NCI-H2107 treated with DMSO at 0.1 percent for 48 hours (cell line): ENCODE data around the gene PDSS2.

ENCODE experiments used
- DNase-seq: peaks from one replicate; lab custom pipeline; 2025; ENCODE audit not compliant: unreplicated experiment; lab: John Stamatoyannopoulos, UW

The PDSS2 gene, protein sequence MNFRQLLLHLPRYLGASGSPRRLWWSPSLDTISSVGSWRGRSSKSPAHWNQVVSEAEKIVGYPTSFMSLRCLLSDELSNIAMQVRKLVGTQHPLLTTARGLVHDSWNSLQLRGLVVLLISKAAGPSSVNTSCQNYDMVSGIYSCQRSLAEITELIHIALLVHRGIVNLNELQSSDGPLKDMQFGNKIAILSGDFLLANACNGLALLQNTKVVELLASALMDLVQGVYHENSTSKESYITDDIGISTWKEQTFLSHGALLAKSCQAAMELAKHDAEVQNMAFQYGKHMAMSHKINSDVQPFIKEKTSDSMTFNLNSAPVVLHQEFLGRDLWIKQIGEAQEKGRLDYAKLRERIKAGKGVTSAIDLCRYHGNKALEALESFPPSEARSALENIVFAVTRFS

GRCh38 chr6:107459283-107460082 is at the start of gene PDSS2:
TSS of gene PDSS2 (minus strand) at chr6:107459564. CDS start at chr6:107459285, 279 bp downstream.
- DNase-seq = peak; percentile 90

DNA sequence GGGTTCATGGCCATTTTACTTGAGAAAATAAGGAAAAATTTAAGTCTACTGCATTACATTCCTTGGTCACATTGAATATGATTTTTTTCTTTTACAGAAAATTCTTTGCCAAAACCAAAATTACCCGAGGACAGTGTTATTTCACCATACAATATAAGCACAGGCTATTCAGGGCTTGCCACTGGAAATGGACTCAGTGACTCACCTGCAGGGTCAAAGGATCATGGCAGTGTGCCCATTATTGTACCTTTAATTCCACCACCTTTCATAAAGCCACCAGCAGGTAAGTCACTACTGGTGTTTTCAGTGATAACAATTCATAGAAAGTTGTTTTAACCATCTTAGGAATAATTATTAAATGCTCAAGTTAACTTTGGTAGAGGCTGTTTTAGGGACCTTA is 46.8 kb upstream of the PDSS2 start:
- DNase-seq = no peak

DNA sequence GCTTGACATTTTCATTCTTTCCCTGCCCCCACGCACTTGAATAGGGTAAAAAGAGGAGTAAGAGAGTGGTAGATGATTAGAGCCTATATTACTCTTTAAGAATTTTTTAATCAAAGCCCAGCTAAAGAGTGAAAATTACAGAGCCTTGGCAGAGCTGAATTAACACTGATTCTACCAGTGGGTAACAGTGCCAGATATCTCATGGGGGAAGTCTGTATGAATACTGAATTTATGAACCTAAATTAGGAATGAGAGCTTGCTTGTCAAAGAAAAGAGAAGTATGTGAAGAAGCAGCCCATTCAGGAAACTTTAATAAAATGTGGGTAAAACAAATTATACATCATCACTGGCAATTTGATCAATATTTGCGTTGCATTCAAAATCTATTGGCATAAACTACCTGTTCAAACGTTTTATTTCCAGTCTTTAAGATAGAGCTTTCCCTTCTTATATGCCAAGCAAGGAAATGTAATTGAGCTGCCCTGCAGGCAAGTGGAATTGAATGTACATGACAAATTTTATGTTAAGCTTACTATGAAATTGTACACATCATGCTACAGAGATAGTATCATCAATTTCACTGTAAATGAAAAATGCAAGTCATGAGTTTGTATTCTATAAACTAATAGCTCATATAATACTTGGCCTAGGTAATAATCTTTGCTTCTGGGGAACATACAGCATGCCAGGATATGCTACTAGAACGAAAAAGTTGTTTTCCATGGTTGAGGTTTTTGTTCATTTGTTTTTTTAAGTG is 45.1 kb upstream of the PDSS2 start:
- DNase-seq = no peak

DNA sequence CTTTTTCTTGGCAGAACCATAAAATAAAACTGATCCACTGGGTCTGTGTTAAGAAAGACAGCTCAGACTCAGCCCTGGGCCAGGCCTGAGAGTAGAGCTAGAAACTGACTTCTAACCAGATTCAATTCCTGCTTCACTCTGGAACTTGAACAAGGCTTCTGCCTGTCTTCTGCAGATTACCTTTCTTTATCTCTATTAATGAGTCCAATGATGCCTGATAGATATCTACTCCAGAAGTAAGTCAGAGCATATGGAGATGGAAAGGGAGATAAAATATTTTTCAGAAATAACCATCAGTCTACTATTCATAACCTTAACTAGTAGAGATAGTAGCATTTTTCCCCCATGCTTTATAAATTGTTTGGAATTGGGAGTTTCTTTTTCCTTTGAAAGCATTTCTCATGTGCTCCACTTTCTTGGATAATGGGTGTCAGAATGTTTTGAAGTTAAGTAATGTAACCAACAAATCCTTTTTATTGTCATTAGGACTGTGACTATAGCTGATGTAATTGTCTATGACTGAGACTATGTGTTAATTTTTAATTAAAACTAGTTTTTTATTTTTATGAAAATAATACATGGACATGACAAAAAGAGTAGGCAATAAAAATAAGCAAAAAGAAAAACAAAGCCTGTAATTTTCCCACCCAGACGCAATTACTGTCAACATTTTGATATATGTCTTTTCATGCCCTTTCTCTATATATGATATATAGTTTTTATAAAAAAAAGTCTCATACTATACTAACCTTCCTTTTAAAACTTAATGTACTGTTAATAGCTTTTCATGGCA is 37.7 kb upstream of the PDSS2 start:
- DNase-seq = no peak

DNA sequence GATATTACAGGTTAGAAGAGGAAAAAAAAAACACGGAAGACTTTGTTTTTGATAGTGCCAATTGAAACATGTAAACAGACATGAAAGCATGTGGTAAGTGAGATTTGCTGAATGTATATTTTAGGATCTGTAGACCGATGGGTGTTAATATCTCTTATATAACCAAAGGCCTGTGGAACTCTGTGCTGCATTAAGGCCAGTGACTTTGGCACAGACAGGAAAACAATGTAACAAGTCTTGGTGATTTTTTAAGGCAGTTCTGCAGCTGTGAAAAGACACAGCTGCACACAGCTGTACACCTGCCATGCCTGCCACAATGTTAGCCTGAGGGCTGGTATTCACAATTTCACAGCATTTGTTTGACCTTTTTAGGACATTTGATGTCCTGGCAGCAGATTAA is 36.6 kb upstream of the PDSS2 start:
- DNase-seq = no peak

- DNase-seq = no peak
These were observed 35.9 kb upstream of the PDSS2 start for GRCh38 chr6:107495196-107495643.

- DNase-seq = peak; percentile 82
These were observed 34.0 kb upstream of the PDSS2 start for GRCh38 chr6:107493158-107494057.

DNA sequence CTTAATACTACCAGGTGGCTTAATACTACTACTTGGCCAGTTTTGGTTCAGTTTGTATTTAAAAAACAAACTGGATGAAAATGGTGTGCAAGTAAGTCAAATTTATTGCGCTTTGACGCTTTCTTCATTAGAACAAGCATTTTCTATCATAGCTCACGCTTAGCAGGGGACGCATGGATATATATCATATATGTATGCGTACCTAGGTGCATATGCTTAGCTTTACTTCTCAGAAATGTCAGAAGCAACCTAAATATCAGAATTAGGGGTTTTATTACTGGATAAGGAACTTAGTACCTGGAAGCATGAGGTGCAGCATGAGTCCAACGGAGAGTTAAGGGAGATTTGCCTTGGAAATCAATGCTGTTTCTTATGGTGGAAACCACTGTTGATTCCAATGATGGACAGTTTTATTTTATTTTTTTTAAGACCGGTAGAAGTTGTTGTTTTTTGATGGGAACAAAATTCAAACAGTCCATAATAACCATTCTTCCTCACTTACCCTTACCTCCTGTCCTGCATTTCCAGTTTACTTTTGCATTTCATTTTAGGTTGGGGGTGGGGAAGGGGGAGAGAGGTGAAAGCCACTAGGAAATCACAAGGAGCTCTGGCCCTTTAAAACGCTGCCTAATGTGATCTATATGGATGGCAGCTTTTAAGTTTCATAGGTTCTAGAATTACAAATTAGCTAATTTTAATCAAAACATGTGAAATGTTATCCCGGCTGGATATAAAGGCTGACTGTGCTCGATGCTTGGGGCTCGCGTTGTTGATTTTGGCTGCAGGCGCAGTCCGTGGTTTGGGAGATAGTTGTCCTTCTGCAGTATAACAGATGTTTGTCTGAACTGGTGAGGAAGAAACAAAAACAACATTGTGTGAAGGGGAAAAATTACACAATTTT is 32.6 kb upstream of the PDSS2 start:
- no peak for DNase-seq

- no peak for DNase-seq
These were observed 31.8 kb upstream of the PDSS2 start for GRCh38 chr6:107491138-107491609.

DNA sequence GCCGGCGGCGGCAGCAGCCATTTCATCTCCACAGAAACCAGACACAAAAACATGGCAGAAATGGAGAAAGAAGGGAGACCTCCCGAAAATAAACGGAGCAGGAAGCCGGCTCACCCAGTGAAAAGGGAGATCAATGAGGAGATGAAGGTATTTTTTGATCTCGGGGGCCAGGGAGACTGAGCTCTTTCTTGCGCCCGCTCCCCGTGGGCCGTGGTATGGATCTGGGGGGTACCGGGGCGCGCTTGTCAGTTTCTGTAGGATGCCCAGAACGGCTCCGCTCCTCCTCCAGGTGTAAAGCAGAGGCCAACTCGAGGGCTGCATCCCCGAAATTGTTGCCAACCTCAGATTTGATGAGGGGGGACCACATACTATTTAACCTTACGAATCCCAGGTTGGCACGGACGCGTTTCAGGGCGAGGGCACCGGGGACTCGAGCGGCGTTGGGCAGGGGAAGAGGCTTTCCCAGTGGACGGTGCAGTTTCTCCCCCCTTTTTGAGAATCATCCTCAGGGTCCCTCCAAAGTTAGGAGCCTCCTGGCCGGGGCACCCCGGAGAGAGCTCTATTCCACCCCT is 31.3 kb upstream of the PDSS2 start:
- no peak for DNase-seq

DNA sequence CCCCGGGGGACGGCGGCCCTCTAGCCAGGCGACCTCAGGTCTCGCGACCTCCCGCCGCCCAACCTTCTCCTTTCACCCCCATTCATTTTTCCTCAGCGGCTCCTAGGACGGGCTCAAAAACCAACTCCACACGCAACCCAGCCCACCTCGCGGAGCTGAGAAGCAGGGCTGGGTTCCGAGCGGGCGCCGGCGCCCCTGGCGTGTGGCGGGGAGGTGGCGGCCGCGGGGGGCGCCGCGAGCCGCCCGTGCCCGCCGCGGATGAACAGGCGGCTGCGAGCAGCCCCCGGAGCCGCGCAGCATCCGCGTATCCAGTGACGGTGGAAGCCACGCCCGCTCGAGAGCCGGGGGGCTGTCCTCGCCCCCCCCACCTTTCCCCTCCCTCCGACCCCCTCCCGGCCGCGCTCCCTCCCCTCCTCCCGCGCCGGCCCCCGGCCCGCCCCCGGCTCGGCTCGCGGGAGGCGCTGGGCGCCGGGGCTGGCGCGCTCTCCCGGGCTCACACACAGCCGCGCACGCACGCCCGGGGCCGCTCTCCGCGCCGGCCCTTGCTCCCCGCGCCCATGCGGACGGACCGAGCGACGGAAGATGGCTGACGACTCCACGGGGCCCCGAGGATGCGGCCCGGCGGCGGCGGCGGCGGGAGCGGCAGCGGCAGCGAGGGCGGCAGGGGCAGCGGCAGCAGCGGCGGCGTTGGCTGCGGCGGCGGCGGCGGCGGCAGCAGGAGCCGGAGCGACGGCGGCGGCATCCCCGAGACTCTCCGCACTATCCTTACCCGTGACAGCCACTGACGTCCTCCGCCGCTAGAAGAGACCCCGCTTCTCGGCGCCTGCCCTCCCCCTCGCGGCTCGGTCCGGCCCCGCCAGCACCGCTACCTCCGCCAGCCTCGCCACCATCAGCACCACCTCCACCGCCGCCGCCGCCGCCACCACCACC is 30.5 kb upstream of the PDSS2 start, which contains the start of gene SOBP:
SOBP (plus strand) TSS at position 482 of the 930 bp plus-strand sequence. CDS start 500 bp downstream, outside the sequence.
- DNase-seq = peak; percentile 26

- DNase-seq = no peak
These were observed 29.7 kb upstream of the PDSS2 start for GRCh38 chr6:107488875-107489635.

DNA sequence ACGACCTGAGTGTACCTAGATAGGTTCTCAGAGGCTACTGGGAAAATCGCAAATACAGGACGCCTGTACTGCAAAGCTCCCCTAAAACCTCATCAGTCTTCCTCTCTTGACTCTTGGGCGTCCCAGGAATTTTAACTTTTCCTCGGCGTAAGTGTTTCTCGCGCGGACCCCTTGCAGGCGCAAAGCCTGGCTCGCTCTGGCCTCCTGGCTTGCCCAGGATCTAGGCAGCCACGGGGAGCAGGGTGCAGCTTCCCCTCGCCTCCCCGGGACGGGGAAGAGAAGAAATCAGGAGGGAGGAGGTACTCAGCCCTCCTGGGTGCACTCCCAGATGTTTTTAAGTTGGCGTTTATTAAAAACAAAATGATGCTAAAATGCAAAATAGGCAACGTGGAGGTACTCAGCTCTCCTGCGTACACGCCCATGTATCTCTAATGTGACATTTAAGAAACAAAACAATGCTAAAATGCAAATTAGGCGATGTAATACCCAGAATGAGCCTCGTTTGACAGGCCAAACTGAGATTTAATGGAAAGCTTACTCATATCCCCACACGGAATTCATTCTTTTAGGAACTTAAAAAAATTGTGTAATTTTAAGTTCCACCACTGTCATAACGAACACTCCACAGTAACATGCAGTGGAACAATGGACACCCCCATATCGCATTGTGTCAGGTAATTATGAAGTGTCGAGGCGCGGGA is 29.0 kb upstream of the PDSS2 start:
- no peak for DNase-seq

- no peak for DNase-seq
These were observed 25.8 kb upstream of the PDSS2 start for GRCh38 chr6:107485157-107485556.

DNA sequence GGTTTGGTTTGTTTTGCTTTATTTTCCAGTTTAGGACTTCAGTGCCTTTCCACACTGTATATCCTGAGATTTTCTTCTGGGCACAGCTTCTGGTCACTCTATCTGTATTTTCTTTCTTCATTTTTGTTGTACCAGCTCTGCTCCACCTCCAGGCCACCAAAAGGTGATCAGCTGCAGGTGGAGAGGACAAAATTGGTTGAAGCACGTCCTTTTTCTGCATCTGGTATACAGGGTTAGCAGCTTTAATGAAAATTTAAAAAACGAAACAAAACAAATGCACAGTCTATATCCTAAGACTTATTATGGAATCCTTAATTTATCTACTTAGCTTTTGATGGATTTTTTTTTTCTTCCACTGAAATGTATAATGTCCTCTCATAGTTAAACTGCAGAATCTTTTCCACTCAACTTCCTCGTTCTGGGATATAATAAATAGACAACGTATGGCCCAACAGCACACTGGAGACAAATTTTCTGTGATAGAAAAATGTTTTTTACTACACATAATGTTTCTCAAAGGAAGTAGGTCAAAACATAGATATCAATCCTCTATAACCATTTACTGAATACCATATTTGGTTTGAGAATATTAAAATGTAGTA is 19.8 kb upstream of the PDSS2 start:
- no peak for DNase-seq
